Measurements from ENCODE around the gene SORCS2.

Gene SORCS2

GRCh38 chr4:7267829-7268228 lies 75.5 kb downstream of the SORCS2 start:
- H3K27ac ChIP-seq, result no peak overlapping the region
- DNase-seq (ENCODE audit: low spot score), result no peak
- TF ChIP-seq CTCF (conservative IDR thresholded peaks at IDR 0.05; ENCODE audit: low read depth), result no peak
- POLR2A ChIA-PET (ENCODE audit: low non-redundant PET), result no interaction called here
- CTCF ChIA-PET, result no interaction called here

DNA sequence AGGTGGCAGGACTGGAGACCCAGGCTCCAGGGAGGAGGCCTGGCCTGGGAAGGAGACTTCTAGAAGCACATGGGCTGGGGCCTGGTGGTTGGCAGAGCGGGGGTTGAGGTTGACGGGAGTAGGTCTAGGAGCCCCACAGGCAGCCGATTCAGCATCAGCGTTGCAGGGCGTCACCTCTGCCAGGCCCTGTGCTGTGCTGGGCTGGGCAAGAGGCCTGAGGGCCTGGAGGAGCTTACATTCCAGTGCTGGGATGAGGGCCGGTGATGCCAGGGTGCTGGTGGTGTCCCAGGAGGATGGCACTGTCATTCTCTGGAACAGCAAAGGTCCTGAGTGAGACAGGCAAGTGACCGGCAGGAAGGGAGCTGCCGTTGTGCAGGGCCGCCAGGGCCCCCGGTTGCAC lies 76.6 kb downstream of the SORCS2 start:
- POLR2A ChIA-PET (ENCODE audit: low non-redundant PET), result no interaction called here
- no peak for TF ChIP-seq CTCF (conservative IDR thresholded peaks at IDR 0.05; ENCODE audit: low read depth)
- DNase-seq (ENCODE audit: low spot score), result no peak
- CTCF ChIA-PET, result interaction anchor here (0.7 kb wide), 1 partner anchor 1375 kb away, joined by 3 read pairs; no protein-coding TSS in a partner anchor
- H3K27ac ChIP-seq, result no peak overlapping the region

- ChIA-PET POLR2A (ENCODE audit: low non-redundant PET) (no interaction called here), CTCF (no interaction called here)
- TF ChIP-seq CTCF (conservative IDR thresholded peaks at IDR 0.05; ENCODE audit: low read depth), result no peak
- H3K27ac ChIP-seq, result no peak overlapping the region
- no peak for DNase-seq (ENCODE audit: low spot score)
Measured at GRCh38 chr4:7270121-7270520, 77.8 kb downstream of the SORCS2 start.

DNA sequence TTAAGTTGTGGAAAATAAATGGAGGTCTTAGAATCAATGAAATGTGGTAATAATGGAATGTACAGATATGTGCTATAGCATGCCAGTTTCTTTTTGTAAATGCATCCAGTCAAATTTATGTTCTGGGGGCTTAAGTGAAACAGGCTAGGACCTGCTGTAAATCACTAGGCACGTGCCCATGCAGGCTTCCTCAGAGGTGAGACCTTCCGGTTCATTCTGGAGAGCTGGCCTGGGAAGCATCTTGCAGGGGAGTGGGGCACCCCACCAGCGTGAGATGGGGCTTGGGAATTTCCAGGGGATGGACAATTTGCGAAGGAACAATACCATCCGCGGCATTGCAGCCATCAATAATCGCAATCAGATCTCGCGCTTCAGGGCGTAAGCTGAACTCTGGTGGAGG lies 80.1 kb downstream of the SORCS2 start:
- no peak overlapping the region for H3K27ac ChIP-seq
- DNase-seq (ENCODE audit: low spot score), result no peak
- ChIA-PET CTCF (no interaction called here), POLR2A (ENCODE audit: low non-redundant PET) (no interaction called here)
- TF ChIP-seq CTCF (conservative IDR thresholded peaks at IDR 0.05; ENCODE audit: low read depth), result no peak

DNA sequence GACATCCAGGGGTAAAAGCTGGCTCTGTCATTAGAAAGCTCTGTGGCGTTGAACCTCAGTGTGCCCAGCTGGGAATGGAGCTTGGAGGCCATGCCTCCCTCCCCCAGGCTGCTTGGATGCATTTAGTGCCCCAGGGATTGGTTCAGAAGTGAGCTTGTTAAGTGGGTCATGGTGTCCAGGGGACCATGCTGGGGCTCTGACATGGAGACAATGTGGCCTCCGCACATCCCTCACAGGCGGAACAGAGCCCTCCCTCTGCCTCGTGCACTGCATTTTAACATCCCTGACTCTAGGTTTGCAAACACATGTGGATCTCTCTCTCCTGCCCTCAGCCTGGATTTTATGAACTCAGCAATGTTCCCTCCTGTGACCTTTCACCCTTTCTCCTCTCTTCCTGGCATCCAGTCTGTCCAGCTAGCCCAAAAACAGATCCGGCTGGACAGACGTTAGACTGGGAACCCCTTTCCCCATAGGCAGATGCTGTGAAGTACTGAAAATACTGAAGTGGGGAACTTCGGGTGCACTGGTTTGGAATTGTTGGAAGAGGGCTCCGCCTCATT lies 81.5 kb downstream of the SORCS2 start:
- no peak for TF ChIP-seq CTCF (conservative IDR thresholded peaks at IDR 0.05; ENCODE audit: low read depth)

DNA sequence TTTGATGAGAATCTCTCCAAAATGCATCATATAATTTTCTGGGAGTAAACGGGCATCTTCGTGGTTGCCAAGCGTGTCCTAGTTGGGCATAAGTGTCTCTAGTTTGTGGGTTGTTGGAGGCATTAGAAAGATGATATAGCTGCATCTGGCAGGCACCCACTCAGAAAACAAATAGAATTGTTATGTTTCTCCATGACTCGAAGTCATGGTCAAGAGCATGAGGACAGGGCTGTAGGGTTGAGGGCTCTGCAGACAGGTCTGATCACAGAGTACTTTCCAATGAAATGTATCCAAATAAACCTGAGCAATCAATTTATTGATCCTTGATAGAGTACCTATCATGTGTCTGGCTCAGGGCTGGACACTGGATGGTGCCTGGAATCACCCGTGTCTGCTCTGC lies 82.7 kb downstream of the SORCS2 start:
- ChIA-PET POLR2A (ENCODE audit: low non-redundant PET) (no interaction called here), CTCF (no interaction called here)
- H3K27ac ChIP-seq, result no peak overlapping the region
- no peak for TF ChIP-seq CTCF (conservative IDR thresholded peaks at IDR 0.05; ENCODE audit: low read depth)
- no peak for DNase-seq (ENCODE audit: low spot score)

More for the DNA sequence above, 81.5 kb downstream of the SORCS2 start:
- DNase-seq (ENCODE audit: low spot score), result no peak
- POLR2A ChIA-PET (ENCODE audit: low non-redundant PET), result no interaction called here
- no peak overlapping the region for H3K27ac ChIP-seq
- CTCF ChIA-PET, result no interaction called here

All from RWPE1 (cell line).